ENCODE measurements around the gene SLC9A9. TPM values are rescaled to one million over a fixed set of nuclear protein-coding genes. Genes with fewer than 3 reads are reported as not detected.

The SLC9A9 gene
- total and polyA plus RNA-seq, 8 donors, result 0.58 to 29.7 (median 14.0) TPM

- Histone ChIP-seq H3K36me3 (no peaks in the 10 kb centered on the region), H3K4me1 (peaks cover 0 to 18% (median 3%) of the 10 kb centered on the region in 4 donors), H3K9me3 (no peaks in the 10 kb centered on the region), H3K4me3 (no peak overlapping the region), H3K27me3 (no peaks in the 10 kb centered on the region), H3K27ac (peak overlapping the region; percentile 13 to 78 (median 55))
- intact Hi-C loops (cut with DNase I; ENCODE audit: low total_unique reads), result no loop called here
- peak in 2 of 3 donors; percentile 60 to 89 for TF ChIP-seq POLR2AphosphoS5 (IDR thresholded peaks at IDR 0.05)
- TF ChIP-seq POLR2A (IDR thresholded peaks at IDR 0.05), result no peak
- 9 to 21% (median 12%) methylated on average over 6 of the region's 6 CpGs for WGBS, 5 donors
- DNase-seq, result peak; percentile 47 to 81
Measured at GRCh38 chr3:143443851-143444331, 404.4 kb downstream of the SLC9A9 start.

- intact Hi-C loops (cut with DNase I; ENCODE audit: low total_unique reads), result no loop called here
- no peak for DNase-seq
- WGBS, 5 donors, result 81 to 87% (median 84%) methylated on average over 3 of the region's 3 CpGs
- no peaks in the 10 kb centered on the region for H3K27me3 ChIP-seq
- H3K4me1 ChIP-seq, result peaks cover 0 to 18% (median 3%) of the 10 kb centered on the region in 4 donors
- H3K27ac ChIP-seq, result peak overlapping the region in 3 of 5 donors; percentile 55 to 78 (median 76)
- no peaks in the 10 kb centered on the region for H3K9me3 ChIP-seq
- no peaks in the 10 kb centered on the region for H3K36me3 ChIP-seq
- H3K4me3 ChIP-seq, result no peak overlapping the region
- TF ChIP-seq POLR2A (IDR thresholded peaks at IDR 0.05) (no peak), EP300 (IDR thresholded peaks at IDR 0.05) (no peak), POLR2AphosphoS5 (IDR thresholded peaks at IDR 0.05) (no peak), CTCF (IDR thresholded peaks at IDR 0.05) (no peak)
Measured at GRCh38 chr3:143442814-143443447, 405.3 kb downstream of the SLC9A9 start.

- WGBS, 5 donors, result 84 to 97% (median 94%) methylated on average over 1 of the region's 1 CpG
- Histone ChIP-seq H3K4me3 (no peak overlapping the region), H3K27ac (no peak overlapping the region), H3K36me3 (no peaks in the 10 kb centered on the region), H3K9me3 (no peaks in the 10 kb centered on the region), H3K4me1 (peaks cover 0 to 18% (median 3%) of the 10 kb centered on the region in 4 donors), H3K27me3 (no peaks in the 10 kb centered on the region)
- intact Hi-C loops (cut with DNase I; ENCODE audit: low total_unique reads), result no loop called here
- TF ChIP-seq POLR2A (IDR thresholded peaks at IDR 0.05), result no peak
- no peak for DNase-seq
Measured at GRCh38 chr3:143441516-143442171, 406.6 kb downstream of the SLC9A9 start.

GRCh38 chr3:143439817-143440216, 408.5 kb downstream of the SLC9A9 start:
- DNase-seq, result no peak

More at GRCh38 chr3:143439817-143440216, 408.5 kb downstream of the SLC9A9 start:
- intact Hi-C loops (cut with DNase I; ENCODE audit: low total_unique reads), result no loop called here
- no peak for TF ChIP-seq POLR2AphosphoS5 (IDR thresholded peaks at IDR 0.05)
- no peak for TF ChIP-seq CTCF (IDR thresholded peaks at IDR 0.05)
- TF ChIP-seq POLR2A (IDR thresholded peaks at IDR 0.05), result no peak
- no peak for TF ChIP-seq EP300 (IDR thresholded peaks at IDR 0.05)
- no peak overlapping the region for H3K27ac ChIP-seq
- H3K27me3 ChIP-seq, result no peaks in the 10 kb centered on the region
- 63 to 76% (median 66%) methylated on average over 1 of the region's 1 CpG for WGBS, 5 donors
- no peak overlapping the region for H3K4me3 ChIP-seq
- no peaks in the 10 kb centered on the region for H3K9me3 ChIP-seq
- H3K36me3 ChIP-seq, result no peaks in the 10 kb centered on the region
- H3K4me1 ChIP-seq, result peaks cover 0 to 17% (median 3%) of the 10 kb centered on the region in 4 donors
